GM18498 (cell line): Measurements from ENCODE around the gene MBNL1.

ENCODE experiments used
- ATAC-seq: cut with Tn5 transposase; IDR thresholded peaks from one replicate; pipeline ENCODE4 v1.9.1; 2021; ENCODE audit warnings: mild to moderate bottlenecking, moderate library complexity; ENCODE audit not compliant: unreplicated experiment

Gene MBNL1

DNA sequence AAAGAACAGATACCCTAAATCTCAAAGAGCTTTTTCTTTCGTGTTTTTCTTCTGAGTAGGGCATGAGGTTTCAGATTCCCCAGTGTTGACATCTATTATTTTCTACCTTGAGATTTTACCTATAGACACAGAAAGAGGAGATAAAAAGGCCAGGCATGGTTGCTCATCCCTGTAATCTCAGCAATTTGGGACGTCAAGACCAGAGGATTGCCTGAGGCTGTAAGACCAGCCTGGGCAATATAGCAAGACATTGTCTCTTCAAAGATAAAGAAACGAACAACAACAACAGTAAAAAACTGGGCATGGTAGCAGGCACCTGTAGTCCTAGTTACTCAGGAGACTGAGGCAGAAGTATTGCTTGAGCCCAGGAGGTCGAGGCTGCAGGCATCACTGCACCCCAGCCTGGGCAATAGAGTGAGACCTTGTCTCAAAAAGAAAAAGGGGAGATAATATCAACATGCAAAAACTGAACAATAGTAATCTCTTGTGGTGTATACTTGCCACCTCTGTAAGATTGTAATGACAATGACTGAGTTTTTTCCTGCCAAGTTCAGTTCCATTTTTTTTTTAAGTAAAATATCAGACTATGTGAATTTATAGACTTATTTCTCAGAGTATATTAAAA, 71.3 kb downstream of the MBNL1 start:
- ATAC-seq = no peak

DNA sequence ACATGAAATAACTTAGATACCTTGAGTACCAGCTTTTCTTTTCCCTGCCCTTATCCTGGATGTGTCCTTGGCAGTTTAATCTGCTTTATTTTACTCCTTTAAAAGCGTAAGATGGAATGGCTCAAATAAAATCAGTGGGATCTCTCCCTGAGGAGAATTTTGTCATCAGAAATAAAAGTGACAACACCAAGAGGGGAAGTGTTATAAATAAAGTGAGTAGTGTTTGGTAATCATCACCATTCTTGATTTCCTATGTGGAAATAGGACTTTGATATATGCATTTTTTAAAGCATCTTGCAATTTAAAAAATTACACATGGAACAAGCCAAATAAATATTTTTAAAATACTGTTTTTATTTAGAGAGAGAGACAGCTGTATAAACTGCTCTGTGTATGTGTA, 76.5 kb downstream of the MBNL1 start:
- ATAC-seq = no peak

- no peak for ATAC-seq
Observed at GRCh38 chr3:152346058-152346457, 77.3 kb downstream of the MBNL1 start.

DNA sequence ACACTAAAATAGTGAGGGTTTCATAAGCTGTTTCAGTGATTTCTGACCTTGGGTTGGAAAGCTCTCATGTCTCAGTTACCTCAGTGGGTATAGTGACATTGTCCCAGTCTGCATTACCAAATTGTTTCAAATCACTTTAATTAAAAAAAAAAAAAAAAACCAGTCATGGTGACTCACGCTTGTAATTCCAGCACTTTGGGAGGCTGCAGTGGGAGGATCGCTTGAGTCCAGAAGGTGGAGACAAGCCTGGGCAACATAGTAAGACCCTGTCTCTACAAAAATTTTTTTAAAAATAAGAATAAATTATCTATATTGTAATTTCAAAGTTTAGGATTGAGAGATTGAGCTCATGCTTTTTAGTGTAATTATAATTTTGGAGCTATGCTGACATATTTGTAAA, 78.0 kb downstream of the MBNL1 start:
- no peak for ATAC-seq

DNA sequence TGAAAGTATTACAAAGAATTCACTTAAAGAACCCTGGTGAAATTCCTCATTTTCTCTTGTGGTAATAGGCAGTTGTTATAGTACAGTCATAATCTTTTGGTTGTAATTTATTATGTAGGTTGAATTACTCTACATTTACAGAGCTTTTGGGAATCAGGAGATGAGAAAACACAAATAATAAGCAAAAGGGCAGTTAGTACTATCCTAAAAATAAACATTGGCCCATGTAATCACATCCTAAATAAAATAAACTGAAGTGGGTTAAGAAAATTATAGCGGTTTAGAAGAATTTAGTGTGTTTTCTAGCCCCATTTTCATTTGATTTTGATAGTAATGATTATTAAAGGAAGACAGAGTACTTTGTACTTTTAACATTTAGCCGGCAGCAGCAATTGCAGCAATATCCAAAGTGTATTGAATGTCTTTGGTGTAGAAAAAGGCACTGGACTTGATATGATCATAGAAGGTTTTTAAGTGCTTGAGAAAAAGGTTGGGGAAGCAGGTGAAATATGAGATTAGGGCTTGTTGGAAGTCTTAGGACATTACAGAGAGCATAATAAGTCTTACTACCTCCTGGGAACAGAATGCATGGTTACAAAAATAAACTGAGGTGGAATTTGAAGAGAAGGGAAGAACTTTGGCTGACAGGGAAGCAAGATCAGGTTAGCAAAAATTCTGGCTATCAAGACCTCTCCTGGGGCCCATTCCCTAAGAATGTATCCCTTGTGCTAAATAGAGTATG, 79.9 kb downstream of the MBNL1 start:
- no peak for ATAC-seq

DNA sequence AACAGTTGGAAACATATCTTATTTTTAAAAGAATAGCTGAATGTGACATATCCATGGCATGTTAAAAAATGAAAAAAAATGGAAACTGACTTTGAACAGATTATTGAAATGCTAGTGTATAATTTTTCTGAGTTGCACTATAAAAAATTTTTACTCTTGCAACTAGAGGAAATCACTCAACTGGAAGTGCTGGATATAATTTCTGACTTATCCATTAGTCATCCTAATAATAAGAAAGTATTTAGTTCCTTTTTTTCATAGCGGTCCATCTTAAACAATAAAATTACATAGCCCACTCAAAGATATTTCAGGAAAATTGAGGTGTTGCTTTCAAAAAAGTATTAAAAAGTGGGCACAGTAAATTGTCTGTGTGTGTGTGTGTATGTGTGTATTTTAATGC, 80.7 kb downstream of the MBNL1 start:
- no peak for ATAC-seq

GRCh38 chr3:152350139-152350538, 81.4 kb downstream of the MBNL1 start:
- no peak for ATAC-seq

DNA sequence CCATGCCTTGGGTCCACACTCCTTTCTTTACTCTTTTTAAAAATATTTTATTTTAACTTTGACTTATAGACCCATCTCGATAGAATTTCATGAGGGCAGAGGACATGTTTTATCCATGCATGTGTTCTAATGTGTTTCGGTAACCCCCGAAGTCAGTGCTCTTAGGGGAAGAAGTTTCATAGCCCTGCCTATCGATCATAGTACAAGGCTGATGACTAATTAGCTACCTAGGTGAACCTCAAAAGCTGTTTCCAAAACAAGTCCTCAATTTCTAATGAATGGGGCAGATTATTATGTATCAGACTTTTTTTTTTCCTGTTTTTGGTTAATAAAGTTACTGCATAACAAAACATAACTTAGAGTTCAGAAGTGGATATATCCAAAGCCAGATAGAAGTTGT, 82.0 kb downstream of the MBNL1 start:
- no peak for ATAC-seq

DNA sequence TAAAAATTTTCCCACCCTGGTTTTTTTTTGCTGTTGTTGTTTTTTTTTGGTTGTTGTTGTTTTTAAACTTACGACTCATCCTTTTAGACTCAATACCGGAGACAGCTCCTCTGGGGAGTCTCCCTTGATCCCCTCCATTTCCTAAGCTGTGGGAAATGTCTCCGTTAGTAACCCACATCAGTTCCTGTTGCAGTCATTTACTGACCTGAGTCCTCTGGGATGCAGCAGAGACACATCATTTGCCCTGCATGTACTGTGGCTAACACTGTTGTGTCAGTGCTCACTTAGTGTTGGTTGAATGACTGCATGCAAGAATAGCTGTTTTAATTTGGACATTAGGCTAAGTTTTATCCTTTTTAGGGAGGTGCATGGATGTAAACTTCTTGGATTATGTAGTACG, 83.8 kb downstream of the MBNL1 start:
- no peak for ATAC-seq

DNA sequence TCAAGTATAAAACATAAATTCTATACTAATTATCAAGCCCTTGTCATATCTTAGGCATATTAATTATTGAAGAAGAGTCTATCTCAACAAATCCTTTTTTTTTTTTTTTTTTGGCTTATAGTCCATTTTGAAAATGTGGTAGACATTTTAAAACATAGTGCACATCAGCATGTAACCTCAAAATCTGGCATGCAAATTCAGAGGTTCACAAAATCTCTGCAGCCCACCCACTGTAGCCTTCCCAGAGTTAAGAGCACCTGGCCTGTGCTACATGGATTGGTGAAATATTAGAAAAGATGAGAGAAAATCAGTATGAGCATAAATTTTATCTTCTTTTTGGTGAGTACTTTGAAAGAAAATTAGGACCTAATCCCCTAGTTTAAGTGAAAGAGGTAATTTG, 84.8 kb downstream of the MBNL1 start:
- ATAC-seq = no peak

GRCh38 chr3:152355744-152356665, 87.3 kb downstream of the MBNL1 start:
- ATAC-seq = no peak

GRCh38 chr3:152356870-152357276, 88.1 kb downstream of the MBNL1 start:
- ATAC-seq = peak; percentile 64

- ATAC-seq = no peak
Observed at GRCh38 chr3:152357587-152357986, 88.9 kb downstream of the MBNL1 start.

DNA sequence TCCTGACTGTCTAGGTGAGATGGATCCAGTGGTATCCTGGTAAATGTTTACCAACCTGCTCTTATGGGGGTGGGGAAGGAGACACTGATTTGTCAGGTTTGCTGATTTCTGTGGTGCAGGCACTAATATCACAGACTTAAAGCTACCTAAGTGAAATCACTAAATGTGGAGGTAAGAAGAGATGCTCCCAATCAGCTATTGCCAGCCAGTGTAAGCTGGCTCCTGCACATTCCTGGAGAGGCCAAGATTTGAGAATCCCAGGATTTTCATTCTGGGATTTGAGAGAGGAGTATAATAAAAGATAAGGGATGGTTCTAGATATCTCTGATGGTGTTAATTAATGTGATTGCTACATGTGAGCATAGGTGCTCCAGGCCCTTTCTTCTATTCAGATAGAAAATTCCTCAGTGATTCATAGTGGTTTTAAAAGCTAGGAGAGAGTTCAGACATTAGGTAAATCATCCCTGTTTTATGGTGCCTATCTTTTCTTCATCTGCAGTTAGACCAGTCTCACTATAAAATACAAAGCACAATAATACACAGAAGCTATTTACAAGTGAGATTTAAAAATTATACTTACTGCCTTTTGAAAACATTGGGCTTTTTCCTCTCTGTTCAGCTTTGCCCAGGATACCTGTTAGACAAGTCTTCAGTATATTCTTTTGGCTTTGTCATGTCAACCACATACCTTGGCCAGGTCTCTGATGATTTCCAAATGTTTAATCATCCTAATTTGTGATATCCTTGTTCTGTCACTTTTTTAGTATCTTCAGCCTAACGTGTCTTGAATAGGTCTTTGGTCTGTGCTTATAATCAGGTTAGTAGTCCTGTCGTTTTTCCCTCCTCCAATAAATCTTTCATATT, 90.9 kb downstream of the MBNL1 start:
- no peak for ATAC-seq

DNA sequence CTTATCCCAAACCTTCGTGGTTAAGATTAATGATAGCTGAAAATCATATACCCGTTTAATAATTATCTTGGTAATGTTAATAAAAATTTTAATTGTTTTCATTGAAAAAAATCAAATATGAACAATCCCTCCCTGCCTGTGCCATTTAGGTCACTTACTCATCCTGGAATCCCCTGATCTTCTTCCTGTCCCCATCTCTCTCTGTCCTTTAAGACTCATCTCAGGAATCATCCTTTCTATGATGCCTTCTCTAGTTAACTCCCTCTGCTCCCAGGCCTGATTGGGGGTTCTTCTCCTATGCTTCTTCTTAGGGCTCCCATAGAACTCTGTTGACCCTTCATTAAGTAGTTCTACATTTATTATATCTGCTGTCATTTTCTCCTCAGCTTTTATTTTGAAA, 91.6 kb downstream of the MBNL1 start:
- no peak for ATAC-seq

DNA sequence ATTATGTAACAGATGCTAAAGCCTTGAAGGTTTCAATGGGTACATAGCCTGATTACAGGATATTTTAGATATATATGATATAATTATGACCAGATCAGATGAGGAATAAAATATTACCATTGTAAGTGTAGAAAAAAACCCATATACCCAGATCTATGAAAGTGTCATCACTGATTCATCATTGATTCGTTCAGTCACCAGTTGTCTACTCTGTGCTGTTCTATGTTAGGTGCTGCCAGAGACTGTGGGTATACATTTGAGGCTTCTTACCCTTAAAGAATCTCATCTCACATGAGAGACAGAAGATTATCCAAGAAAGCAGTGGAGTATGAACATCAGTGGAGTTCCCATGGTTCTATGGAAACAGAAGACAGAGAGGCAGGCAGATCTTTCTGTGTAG, 92.2 kb downstream of the MBNL1 start:
- ATAC-seq = no peak

DNA sequence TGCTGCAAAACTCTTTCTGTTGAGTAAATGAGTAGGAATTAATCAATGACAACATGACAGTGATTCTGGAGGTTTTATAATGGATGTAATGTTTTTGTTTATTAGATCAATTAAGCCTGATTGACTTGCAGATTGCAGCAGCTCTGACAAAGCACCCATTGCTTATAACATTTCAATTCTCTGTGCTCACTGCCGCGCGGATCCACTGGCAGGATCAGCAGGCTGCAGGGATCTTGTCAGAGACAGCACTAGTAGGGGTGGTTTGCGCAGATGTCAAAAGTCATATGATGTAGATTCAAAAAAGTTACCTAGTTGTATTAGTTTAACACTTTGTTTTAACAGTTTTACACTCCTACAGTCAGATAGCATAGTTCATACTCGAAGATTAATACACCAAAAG, 93.4 kb downstream of the MBNL1 start:
- no peak for ATAC-seq

DNA sequence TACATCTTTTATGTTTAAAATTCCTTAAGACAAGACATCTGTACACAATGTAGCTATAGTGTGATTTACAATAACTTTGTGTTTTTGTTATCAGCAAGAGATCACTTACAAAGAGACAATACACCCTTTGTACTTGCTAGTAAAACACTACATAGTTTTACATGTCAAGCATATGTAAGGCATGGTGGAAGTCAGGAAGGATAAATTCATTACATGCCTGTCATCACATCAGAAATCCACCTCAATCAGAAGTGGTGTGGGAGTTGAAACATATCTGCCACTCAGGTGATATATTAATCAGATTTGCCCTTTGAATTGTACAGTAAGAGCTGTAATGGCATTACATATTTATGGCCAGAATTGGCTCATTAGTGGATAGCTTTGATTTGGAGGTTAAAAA, 95.5 kb downstream of the MBNL1 start:
- ATAC-seq = no peak

DNA sequence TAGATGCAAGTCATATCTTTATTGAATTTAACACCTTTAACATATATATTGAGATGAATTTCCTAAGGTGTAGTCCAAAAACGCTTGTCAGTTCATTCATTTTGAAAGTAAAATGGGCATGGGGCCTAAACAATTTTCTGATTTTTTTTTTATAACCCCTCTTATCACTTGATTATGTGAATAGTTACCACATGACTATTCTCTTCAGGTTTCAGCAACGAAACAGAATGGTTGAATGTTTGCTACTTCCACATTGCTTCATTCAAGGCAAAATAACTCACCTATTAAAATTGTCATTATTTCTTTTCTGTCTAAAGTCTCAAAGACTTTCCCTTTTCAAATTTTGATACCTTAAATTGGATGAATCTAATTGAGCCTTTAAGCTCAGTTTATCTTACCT, 96.4 kb downstream of the MBNL1 start:
- no peak for ATAC-seq

GRCh38 chr3:152365766-152366593, 97.3 kb downstream of the MBNL1 start:
- no peak for ATAC-seq
